ENCODE results near the gene MS4A4A.
"Not testable (repeated sequence)": the region's sequence is repeated elsewhere in the genome, so short reads cannot be mapped to it uniquely, and the experiment has no call there.

The MS4A4A gene

DNA sequence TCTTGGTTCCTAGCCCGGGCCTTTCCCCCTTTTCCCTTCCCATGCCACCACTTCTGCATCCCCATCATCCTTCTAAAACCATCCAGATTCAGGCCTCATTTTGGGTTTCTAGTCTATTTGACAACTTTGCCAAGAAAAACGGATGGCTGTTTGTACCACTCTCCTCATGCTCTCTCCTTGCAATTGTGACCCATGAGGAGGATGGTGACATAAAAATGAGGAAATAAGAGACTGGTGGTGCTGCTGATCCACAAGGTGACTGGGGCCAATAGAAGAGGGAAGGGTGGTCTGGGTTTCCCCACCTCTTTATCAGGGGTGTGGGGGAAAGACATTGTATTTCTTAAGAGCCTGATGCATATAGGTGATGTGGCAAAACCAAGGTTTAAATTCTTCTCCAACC, 1.0 kb downstream of the MS4A4A start:
- TF ChIP-seq, protein P1, sequence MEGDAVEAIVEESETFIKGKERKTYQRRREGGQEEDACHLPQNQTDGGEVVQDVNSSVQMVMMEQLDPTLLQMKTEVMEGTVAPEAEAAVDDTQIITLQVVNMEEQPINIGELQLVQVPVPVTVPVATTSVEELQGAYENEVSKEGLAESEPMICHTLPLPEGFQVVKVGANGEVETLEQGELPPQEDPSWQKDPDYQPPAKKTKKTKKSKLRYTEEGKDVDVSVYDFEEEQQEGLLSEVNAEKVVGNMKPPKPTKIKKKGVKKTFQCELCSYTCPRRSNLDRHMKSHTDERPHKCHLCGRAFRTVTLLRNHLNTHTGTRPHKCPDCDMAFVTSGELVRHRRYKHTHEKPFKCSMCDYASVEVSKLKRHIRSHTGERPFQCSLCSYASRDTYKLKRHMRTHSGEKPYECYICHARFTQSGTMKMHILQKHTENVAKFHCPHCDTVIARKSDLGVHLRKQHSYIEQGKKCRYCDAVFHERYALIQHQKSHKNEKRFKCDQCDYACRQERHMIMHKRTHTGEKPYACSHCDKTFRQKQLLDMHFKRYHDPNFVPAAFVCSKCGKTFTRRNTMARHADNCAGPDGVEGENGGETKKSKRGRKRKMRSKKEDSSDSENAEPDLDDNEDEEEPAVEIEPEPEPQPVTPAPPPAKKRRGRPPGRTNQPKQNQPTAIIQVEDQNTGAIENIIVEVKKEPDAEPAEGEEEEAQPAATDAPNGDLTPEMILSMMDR (conservative IDR thresholded peaks at IDR 0.05), result no peak
- no peak overlapping the region for H3K27ac ChIP-seq

- TF ChIP-seq, protein P1 (conservative IDR thresholded peaks at IDR 0.05), result no peak
- no peak overlapping the region for H3K27ac ChIP-seq
Observed at GRCh38 chr11:60282286-60282685, 1.8 kb downstream of the MS4A4A start.

DNA sequence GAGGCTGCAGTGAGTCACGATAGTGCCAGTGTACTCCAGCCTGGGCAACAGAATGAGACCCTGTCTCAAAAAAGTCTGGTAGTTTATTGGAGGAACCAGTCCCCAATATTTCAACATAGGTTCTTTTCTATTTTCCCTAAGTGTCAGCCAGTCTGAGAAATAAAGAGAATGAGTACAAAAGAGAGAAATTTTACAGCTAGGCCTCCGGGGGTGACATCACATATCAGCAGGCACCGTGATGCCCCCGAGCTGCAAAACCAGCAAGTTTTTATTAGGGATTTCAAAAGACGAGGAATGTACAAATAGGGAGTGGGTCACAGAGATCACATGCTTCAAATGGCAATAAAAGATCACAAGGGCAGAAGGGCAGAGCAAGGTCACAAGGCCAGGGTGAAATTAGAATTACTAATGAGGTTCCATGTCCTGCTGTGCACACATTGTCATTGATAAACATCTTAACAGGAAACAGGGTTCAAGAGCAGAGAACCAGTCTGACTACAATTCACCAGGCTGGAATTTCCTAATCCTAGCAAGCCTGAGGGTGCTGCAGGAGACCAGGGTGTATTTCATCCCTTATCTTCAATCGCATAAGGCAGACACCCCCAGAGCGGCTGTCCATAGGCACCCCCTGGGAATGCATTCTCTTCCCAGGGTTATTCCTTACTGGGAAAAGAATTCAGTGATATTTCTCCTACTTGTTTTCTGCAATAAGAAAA, 5.1 kb downstream of the MS4A4A start:
- H3K27ac ChIP-seq, result not testable (repeated sequence)

GRCh38 chr11:60288531-60288930, 8.1 kb downstream of the MS4A4A start:
- TF ChIP-seq, protein P1 (conservative IDR thresholded peaks at IDR 0.05), result no peak
- H3K27ac ChIP-seq, result no peak overlapping the region

GRCh38 chr11:60292145-60292544, 11.7 kb downstream of the MS4A4A start:
- H3K27ac ChIP-seq, result no peak overlapping the region
- TF ChIP-seq, protein P1 (conservative IDR thresholded peaks at IDR 0.05), result no peak

GRCh38 chr11:60301178-60301577, 20.7 kb downstream of the MS4A4A start:
- H3K27ac ChIP-seq, result no peak overlapping the region
- TF ChIP-seq, protein P1 (conservative IDR thresholded peaks at IDR 0.05), result no peak

- H3K27ac ChIP-seq, result not testable (repeated sequence)
Observed at GRCh38 chr11:60301884-60302283, 21.4 kb downstream of the MS4A4A start.

DNA sequence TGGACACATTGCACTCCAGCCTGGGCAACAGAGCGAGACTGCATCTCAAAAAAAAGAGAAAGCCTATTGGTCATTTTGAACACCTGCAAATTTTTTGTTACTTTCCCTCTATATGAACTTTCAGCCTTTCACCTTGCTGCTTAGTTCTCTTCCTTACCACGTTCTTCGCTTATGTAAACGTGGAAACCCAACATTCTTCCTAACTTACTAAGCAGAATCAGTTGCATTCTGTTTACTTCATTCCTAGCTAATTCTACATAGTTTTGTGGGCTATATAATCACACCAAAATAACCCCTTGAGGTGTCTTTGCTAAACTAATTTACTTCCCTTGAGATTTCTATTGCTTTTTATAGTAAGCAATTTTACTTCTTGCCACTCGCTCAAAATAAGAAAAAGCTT, 23.2 kb downstream of the MS4A4A start:
- H3K27ac ChIP-seq, result no peak overlapping the region
- TF ChIP-seq, protein P1 (conservative IDR thresholded peaks at IDR 0.05), result no peak
